HG02571 (cell line): ENCODE data around the gene SRMS.

Experiments used
- ATAC-seq: cut with Tn5 transposase; IDR thresholded peaks from one replicate; pipeline ENCODE4 v1.9.1; 2021; ENCODE audit warnings: mild to moderate bottlenecking, moderate library complexity; ENCODE audit not compliant: unreplicated experiment

SRMS gene, protein sequence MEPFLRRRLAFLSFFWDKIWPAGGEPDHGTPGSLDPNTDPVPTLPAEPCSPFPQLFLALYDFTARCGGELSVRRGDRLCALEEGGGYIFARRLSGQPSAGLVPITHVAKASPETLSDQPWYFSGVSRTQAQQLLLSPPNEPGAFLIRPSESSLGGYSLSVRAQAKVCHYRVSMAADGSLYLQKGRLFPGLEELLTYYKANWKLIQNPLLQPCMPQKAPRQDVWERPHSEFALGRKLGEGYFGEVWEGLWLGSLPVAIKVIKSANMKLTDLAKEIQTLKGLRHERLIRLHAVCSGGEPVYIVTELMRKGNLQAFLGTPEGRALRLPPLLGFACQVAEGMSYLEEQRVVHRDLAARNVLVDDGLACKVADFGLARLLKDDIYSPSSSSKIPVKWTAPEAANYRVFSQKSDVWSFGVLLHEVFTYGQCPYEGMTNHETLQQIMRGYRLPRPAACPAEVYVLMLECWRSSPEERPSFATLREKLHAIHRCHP

DNA sequence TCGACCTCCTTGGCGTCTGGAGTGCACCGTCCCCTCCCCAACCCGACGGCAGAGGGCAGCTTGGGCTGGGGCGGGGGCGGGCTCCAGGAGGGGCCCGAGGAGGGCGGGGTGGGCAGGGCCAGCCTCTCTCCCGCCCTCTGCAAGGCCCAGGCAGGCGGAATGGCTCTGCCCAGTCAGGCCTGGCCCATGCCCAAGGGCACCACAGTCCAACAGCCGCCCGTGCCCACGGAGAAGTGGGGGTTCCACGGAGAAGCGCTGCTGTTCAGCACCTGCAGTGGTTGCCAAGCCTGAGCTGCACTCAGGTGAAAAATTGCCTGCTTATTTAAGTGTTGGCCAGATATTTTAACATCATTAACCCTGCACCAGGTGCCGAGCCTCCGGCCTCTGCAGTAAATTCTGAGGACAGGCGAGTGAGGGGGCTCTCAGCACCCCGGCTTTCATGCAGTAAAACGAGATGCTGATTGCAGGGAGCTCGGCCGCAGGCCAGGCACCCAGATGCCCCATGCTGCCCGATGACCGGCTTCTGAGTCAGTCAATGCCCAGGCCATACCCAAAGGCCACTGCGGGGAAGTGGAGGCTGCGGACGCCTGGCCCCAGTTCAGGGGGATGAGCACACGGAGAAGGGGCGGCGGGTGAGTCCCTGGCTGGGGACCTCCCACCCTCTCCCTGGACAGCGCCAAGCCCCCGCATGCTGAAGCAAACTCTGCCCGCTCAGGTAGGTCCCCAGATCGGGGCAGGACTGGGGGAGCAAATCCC lies at the start of gene SRMS:
Gene SRMS (minus strand): TSS at position 25 of the 756 bp plus-strand sequence. CDS start 286 bp downstream, outside the sequence.
- no peak for ATAC-seq

- ATAC-seq = no peak
These were observed 48.9 kb upstream of the SRMS start for GRCh38 chr20:63596423-63596822.

GRCh38 chr20:63595416-63596127 lies 48.0 kb upstream of the SRMS start:
- no peak for ATAC-seq

DNA sequence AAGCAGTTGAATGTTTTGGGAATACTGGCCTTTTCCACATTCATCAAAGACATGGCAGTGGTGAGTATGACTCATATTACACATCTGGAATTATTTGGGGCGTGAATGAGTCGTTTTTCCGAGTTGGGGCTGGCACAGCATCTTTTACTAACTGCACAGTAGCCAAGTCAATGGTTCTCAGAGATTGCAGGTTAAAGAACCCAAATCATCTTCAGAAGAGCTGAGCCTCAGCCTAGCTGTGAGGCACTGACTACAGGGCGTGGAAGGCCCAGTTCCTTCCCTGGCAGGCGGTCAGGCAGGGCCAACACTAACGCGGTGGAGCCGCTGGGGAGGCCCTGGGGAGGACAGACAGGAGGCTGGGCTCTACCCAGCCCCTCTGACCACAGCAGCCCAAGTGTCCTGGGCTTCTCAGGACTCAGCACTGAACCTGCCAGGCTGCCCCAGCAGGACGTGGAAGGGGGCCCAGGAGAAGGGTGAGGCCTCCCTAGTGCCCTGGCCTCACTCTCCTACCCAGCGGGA lies 46.6 kb upstream of the SRMS start:
- ATAC-seq = no peak

GRCh38 chr20:63592661-63593060 lies 45.1 kb upstream of the SRMS start:
- no peak for ATAC-seq

GRCh38 chr20:63591786-63592355 lies 44.3 kb upstream of the SRMS start:
- no peak for ATAC-seq

- ATAC-seq = no peak
These were observed 43.6 kb upstream of the SRMS start for GRCh38 chr20:63591147-63591533.

- no peak for ATAC-seq
These were observed 42.9 kb upstream of the SRMS start for GRCh38 chr20:63590218-63591146.

DNA sequence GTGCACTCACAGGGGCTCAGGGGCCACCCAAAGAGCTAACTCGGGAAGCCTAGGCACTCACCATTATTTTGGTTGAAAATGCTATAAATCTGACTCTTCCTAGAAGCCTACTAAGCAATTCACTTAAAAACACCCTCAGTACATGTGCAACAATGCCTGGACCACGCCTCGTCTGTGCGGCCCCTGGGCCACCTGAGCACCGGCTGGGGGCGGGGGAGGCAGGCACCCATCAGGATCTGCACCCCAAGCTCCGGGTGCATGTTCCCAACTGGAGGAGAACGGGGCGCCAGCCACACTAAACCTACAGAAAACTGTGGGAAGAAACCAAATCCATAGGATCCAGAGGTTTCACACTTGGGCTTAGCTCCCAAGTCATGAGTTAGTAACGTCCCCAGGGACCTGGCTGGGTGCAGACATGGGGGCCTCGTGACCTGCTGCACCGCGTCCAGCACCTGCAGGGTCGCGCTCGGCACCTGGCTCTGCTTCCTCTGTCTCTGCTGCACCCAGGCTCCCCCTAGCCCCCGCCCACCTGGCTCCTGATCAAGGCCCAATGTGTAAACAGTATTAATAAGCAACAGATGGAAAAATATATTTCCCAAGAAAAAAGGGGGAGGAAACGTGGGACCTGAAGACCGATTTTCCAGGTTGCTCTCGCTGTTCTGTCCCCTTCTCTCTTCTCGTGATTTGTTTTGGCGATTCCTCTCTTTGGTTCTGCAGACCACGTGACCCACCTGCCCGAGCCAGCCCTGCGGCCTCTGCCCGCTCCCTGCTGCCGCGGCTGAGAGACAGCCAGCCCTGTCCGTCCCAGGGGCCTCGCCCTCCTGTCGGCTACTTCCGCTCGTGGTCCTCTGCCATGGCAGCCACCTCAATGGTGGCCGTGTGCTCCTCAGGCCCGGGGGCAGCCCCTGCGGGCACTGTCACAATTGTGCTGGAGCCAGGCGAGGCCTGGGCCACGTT lies 42.0 kb upstream of the SRMS start:
- no peak for ATAC-seq

DNA sequence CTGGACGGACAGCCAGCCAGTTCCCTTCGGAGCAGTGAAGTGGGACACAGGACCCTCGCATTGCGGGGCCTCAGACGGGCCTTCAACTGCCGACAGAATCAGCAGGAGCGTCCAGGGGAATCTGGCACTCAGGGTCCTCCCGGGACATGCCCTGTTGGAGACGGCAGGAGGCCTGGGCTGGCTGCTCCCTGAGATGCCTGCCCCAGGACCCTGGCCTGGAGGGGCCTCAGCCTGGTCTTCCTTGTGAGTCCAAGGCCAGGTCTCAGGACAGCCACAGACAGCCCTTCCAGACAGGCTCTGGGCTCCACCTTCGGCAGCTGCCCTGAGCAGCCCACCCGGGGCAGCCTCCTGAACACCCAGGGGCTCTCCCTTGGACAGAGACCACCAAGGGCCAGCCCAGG lies 41.1 kb upstream of the SRMS start:
- ATAC-seq = no peak

- ATAC-seq = no peak
These were observed 40.4 kb upstream of the SRMS start for GRCh38 chr20:63587776-63588591.

DNA sequence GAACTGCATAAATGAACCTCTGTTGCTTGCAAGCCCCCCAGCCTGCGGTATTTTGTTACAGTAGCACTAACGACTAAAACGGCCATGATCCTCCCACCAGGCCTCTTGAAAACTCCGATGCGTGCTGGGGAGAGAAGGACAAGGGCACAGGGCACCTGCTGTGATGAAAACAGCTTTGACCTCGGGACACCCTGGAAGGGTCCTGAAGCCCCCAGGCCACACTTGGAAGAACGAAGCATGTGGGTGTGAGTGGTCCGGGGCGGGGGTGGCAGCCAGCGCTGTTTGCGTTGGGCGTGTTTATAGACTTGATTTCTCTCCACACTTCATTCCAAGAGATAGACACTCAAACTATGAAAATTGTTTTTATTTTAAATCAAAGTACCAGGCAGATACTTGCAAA lies 39.7 kb upstream of the SRMS start:
- no peak for ATAC-seq

DNA sequence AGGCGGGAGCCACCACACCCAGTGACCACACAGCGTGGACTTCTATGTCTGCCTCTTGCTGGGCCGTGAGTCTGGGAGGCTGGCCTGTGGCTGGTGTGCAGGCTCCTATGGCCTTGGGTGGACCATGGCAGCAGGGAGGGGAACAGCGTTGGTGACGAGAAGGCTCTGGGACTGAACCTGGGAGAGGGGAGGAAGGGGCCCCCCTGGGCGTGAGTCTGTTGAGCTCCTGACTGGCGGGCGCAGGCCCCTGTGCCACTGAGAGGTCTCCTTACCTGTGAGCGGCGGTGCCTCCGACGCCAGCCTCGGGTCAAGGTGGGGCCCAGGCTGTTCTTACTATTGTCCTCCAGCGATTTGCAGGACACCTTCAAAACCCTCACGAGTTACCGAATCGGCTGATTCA lies 39.2 kb upstream of the SRMS start:
- ATAC-seq = no peak

GRCh38 chr20:63585616-63586565 lies 38.3 kb upstream of the SRMS start:
- no peak for ATAC-seq

DNA sequence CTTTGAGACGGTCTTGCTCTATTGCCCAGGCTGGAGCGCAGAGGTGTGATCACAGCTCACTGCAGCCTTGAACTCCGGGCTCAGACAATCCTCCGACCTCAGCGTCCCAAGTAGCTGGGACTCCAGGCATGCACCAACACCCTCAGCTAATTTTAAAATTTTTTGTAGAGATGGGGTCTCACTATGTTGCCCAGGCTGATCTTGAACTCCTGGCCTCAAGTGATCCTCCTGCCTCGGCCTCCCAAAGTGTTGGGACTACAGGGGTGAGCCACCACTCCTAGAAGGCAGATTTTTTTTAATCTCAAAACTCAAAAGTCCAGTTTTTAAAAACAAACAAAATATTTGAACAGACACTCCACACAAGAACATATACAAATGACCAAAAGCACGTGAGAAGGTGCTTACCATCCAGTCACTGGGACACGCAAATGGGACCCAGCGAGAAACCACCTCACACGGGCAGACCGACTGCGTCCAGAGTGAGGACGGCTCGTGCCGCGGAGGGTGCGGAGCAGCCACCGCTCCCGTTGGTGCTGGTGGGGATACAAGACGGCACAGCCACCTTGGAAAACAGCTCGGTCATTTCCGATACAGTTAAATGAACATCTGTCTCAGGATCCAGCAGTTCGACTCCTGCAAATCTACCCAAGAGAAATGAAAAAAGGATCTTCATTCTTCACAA lies 35.0 kb upstream of the SRMS start:
- no peak for ATAC-seq

- ATAC-seq = no peak
These were observed 33.4 kb upstream of the SRMS start for GRCh38 chr20:63580796-63581461.
